Dermis lymphatic vessel endothelial cell (primary cell): ENCODE data around the gene ZC3H8. TPM values are rescaled to one million over a fixed set of nuclear protein-coding genes. Genes with fewer than 3 reads are reported as not detected.

ENCODE experiments used
- total RNA-seq: library from RNA; depleted of rRNA; stranded (reverse); fragments of >200 nt; gene quantifications from 2 replicates; pipeline ENCODE4 v1.2.1, GENCODE V29; 2014

The ZC3H8 gene
- 2.2 and 7.7 TPM in 2 replicates for total RNA-seq

GRCh38 chr2:112254466-112255240, at the start of gene ZC3H8:
ZC3H8 (minus strand) TSS chr2:112255042; CDS start chr2:112254981, 61 bp downstream.

GRCh38 chr2:112275311-112275886, 20.6 kb upstream of the ZC3H8 start, which contains the start of gene ZC3H6:
ZC3H6 (plus strand) TSS chr2:112275597; CDS start chr2:112275995, 398 bp downstream.

Other genes with a start within 250 kb of the ZC3H8 start
- gene TMEM87B, start 199.8 kb downstream of the ZC3H8 start, total RNA-seq = 22.1 and 31.0 TPM in 2 replicates
- 0.87 and 2.7 TPM in 2 replicates for gene FBLN7, start 116.7 kb downstream of the ZC3H8 start, total RNA-seq
- gene ZC3H6, start 20.6 kb upstream of the ZC3H8 start, total RNA-seq = 2.5 and 3.0 TPM in 2 replicates
- gene RGPD8, start 178.6 kb upstream of the ZC3H8 start, total RNA-seq = 2.9 and 10.4 TPM in 2 replicates
- gene TTL, start 227.1 kb upstream of the ZC3H8 start, total RNA-seq = 8.6 and 14.6 TPM in 2 replicates